ENCODE measurements around the gene CLTC. TPM values are rescaled to one million over a fixed set of nuclear protein-coding genes. Genes with fewer than 3 reads are reported as not detected.

CLTC gene
- total and polyA plus RNA-seq, 2 of the 4 experiments (the other 2 are of a cell fraction), result 181 to 641 TPM

DNA sequence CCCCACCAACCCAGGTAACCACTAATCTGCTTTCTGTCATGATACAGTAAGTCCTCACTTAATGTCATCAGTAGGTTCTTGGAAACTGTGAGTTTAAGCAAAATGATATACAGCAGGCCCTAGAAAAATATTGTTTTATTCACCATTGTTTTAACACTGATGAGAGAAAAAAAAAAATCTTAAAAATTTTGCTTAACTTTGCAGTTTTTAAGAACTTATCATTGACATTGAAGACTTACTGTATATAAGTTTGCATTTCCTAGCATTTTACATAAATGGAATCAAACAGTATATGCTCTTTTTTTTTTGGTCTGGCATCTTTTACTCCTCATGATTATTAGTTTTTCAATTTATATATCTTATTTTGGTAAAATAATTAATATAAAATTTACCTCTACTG lies 19.5 kb upstream of the CLTC start:
- H4K8ac ChIP-seq (ENCODE audit: low read depth in 2 of 2, low read length in 2 of 2), result no peak overlapping the region
- no peaks in the 10 kb centered on the region for H4K20me1 ChIP-seq (ENCODE audit: insufficient read depth, low read length)
- no peak overlapping the region for H3K4me3 ChIP-seq (ENCODE audit: insufficient read depth, low read depth, low read length)
- no peaks in the 10 kb centered on the region for H3K4me1 ChIP-seq (ENCODE audit: control insufficient read depth, insufficient read depth, low read length)
- no peak for TF ChIP-seq RCOR1 (IDR thresholded peaks at IDR 0.05; ENCODE audit: insufficient replicate concordance, low read length)
- no peak for TF ChIP-seq POLR2A (IDR thresholded peaks at IDR 0.05; ENCODE audit: low read depth, low read length)
- no peak for TF ChIP-seq CTCF (conservative IDR thresholded peaks at IDR 0.05; ENCODE audit: low read depth, low read length)
- TF ChIP-seq BHLHE40 (IDR thresholded peaks at IDR 0.05; ENCODE audit: low read depth, low read length), result no peak
- no peak for TF ChIP-seq RFX5 (IDR thresholded peaks at IDR 0.05; ENCODE audit: low read depth, low read length)
- no peak for TF ChIP-seq RAD21 (IDR thresholded peaks at IDR 0.05; ENCODE audit: low read length)
- TF ChIP-seq USF2 (IDR thresholded peaks at IDR 0.05; ENCODE audit: low read depth, low read length), result no peak
- no peak for TF ChIP-seq MAFK (IDR thresholded peaks at IDR 0.05; ENCODE audit: low read depth, low read length)
- no peak for TF ChIP-seq ELK1 (IDR thresholded peaks at IDR 0.05; ENCODE audit: borderline replicate concordance, low read depth, low read length)
- no peak for TF ChIP-seq CHD1 (IDR thresholded peaks at IDR 0.05; ENCODE audit: low read depth, low read length)
- no peak for TF ChIP-seq NFE2L2 (IDR thresholded peaks at IDR 0.05; ENCODE audit: low read depth, low read length)
- TF ChIP-seq MXI1 (IDR thresholded peaks at IDR 0.05; ENCODE audit: borderline replicate concordance, low read depth, low read length), result no peak
- no peak for TF ChIP-seq CEBPB (IDR thresholded peaks at IDR 0.05; ENCODE audit: low read depth, low read length)
- TF ChIP-seq SMC3 (IDR thresholded peaks at IDR 0.05; ENCODE audit: low read depth, low read length), result no peak
- TF ChIP-seq FOS (IDR thresholded peaks at IDR 0.05; ENCODE audit: low read depth, low read length), result no peak
- no peak for TF ChIP-seq MAZ (IDR thresholded peaks at IDR 0.05; ENCODE audit: borderline replicate concordance, low read depth, low read length)
- BruUV-seq (replicated peaks), result no TSS peak
- no peak overlapping the region for H2AFZ ChIP-seq (replicated peaks; ENCODE audit: low read length, poor library complexity)
- H2BK20ac ChIP-seq (ENCODE audit: low read depth, low read length), result no peak overlapping the region
- H2AK5ac ChIP-seq (ENCODE audit: low read depth, low read length), result no peak overlapping the region
- no peak overlapping the region for H4K91ac ChIP-seq (ENCODE audit: insufficient read depth, low read depth, low read length)
- no peak overlapping the region for H4K5ac ChIP-seq (ENCODE audit: low read depth, low read length)
- no peaks in the 10 kb centered on the region for H3K9me3 ChIP-seq (ENCODE audit: control insufficient read depth, insufficient read depth, low read length)
- H3K56ac ChIP-seq (ENCODE audit: extremely low read depth, insufficient read depth, low read length), result no peak overlapping the region
- ChIA-PET POLR2A (ENCODE audit: unreplicated experiment) (no interaction called here), CTCF (no interaction called here)
- no peak overlapping the region for H2AK9ac ChIP-seq (replicated peaks; ENCODE audit: low read depth, low read length, poor library complexity)
- no peak overlapping the region for H3K14ac ChIP-seq (replicated peaks; ENCODE audit: low read depth, low read length)
- no peak overlapping the region for H3K4me2 ChIP-seq (ENCODE audit: low read depth, low read length)
- peaks cover 4% of the 10 kb centered on the region for H3K9me1 ChIP-seq (ENCODE audit: insufficient read depth, low read length)
- H2BK15ac ChIP-seq (ENCODE audit: low read depth, low read length), result no peak overlapping the region
- no peaks in the 10 kb centered on the region; a peak in 2 of 4 replicates for H3K79me1 ChIP-seq (ENCODE audit: low read depth in 1 of 2, low read length in 2 of 2)
- H3K9ac ChIP-seq (ENCODE audit: low read depth, low read length), result no peak overlapping the region
- DNase-seq (no peak), ATAC-seq (ENCODE audit: low read depth) (no peak)
- no peak overlapping the region for H3K23ac ChIP-seq (ENCODE audit: low read depth, low read length)
- no peak overlapping the region for H3K27ac ChIP-seq (ENCODE audit: insufficient read depth, low read length)
- in situ Hi-C loops (cut with MboI; ENCODE audit: low sequenced_read_pairs), result no loop called here
- no peak overlapping the region for H3K4ac ChIP-seq (ENCODE audit: low read depth, low read length)
- H3K27me3 ChIP-seq (ENCODE audit: control insufficient read depth, insufficient read depth, low read length), result no peaks in the 10 kb centered on the region
- no peak overlapping the region for H2BK120ac ChIP-seq (ENCODE audit: low read depth, low read length)
- H3K36me3 ChIP-seq (ENCODE audit: control insufficient read depth, insufficient read depth, low read length), result peaks cover 14% of the 10 kb centered on the region
- dilution Hi-C loops (cut with HindIII; ENCODE audit: low sequenced_read_pairs, unreplicated experiment), result no loop called here
- H3K18ac ChIP-seq (ENCODE audit: low read depth, low read length), result no peak overlapping the region
- H2BK5ac ChIP-seq (ENCODE audit: low read depth, low read length, poor library complexity, severe bottlenecking), result no peak overlapping the region
- intact Hi-C loops (cut with micrococcal nuclease), result no loop called here
